Activated CD8-positive, alpha-beta memory T cell treated with anti-CD3 and anti-CD28 coated beads, Interleukin-2, amount 50 U/mL, for 1 hour (primary cell): ENCODE data around the gene ARMS2.
A peak's percentile ranks its signal among the peaks of the same experiment; 100 is the strongest.

Experiments
- DNase-seq: peaks from one replicate; pipeline ENCODE4 v3.0.0-alpha.2; 2020; ENCODE audit errors: extremely low read depth

Gene ARMS2

GRCh38 chr10:122454603-122455080 lies at the start of gene ARMS2:
TSS of gene ARMS2 (plus strand) at chr10:122454653. CDS start at chr10:122454728, 75 bp downstream.
- no peak for DNase-seq

- DNase-seq, result peak; percentile 38
Measured at GRCh38 chr10:122407375-122408125, 46.9 kb upstream of the ARMS2 start.

GRCh38 chr10:122413327-122413726 lies 41.1 kb upstream of the ARMS2 start:
- no peak for DNase-seq

GRCh38 chr10:122417667-122418066 lies 36.8 kb upstream of the ARMS2 start:
- no peak for DNase-seq

- DNase-seq, result no peak
Measured at GRCh38 chr10:122419016-122419415, 35.4 kb upstream of the ARMS2 start.

GRCh38 chr10:122419876-122420623 lies 34.4 kb upstream of the ARMS2 start:
- no peak for DNase-seq

- DNase-seq, result no peak
Measured at GRCh38 chr10:122420624-122421007, 33.8 kb upstream of the ARMS2 start.

GRCh38 chr10:122421054-122421625 lies 33.3 kb upstream of the ARMS2 start:
- DNase-seq, result no peak

GRCh38 chr10:122421742-122422141 lies 32.7 kb upstream of the ARMS2 start:
- DNase-seq, result no peak

GRCh38 chr10:122422266-122422989 lies 32.0 kb upstream of the ARMS2 start:
- DNase-seq, result no peak

- no peak for DNase-seq
Measured at GRCh38 chr10:122424059-122424458, 30.4 kb upstream of the ARMS2 start.

GRCh38 chr10:122426829-122427228 lies 27.6 kb upstream of the ARMS2 start:
- no peak for DNase-seq

GRCh38 chr10:122427280-122427679 lies 27.2 kb upstream of the ARMS2 start:
- DNase-seq, result no peak

- no peak for DNase-seq
Measured at GRCh38 chr10:122435212-122435827, 19.1 kb upstream of the ARMS2 start.

GRCh38 chr10:122441961-122442360 lies 12.5 kb upstream of the ARMS2 start:
- DNase-seq, result no peak

GRCh38 chr10:122445469-122445868 lies 9.0 kb upstream of the ARMS2 start:
- DNase-seq, result no peak

GRCh38 chr10:122445904-122446303 lies 8.5 kb upstream of the ARMS2 start:
- no peak for DNase-seq

- no peak for DNase-seq
Measured at GRCh38 chr10:122446668-122447423, 7.6 kb upstream of the ARMS2 start.

- DNase-seq, result no peak
Measured at GRCh38 chr10:122448600-122448999, 5.9 kb upstream of the ARMS2 start.

- DNase-seq, result no peak
Measured at GRCh38 chr10:122449153-122449552, 5.3 kb upstream of the ARMS2 start.
